ENCODE results near the gene MSANTD2. TPM values are rescaled to one million over a fixed set of nuclear protein-coding genes. Genes with fewer than 3 reads are reported as not detected.

MSANTD2 gene
- total RNA-seq, 1 donor from 2014 or later, result 18.7 TPM

- Histone ChIP-seq H3K4me2 (ENCODE audit: low read length) (peak overlapping the region; percentile 96), H4K20me1 (ENCODE audit: insufficient read depth, low read length) (peaks cover 44% of the 10 kb centered on the region), H3K4me3 (ENCODE audit: insufficient read depth, low read depth, low read length) (peak overlapping the region; percentile 86), H3K36me3 (ENCODE audit: insufficient read depth, low read length) (no peaks in the 10 kb centered on the region), H2AFZ (ENCODE audit: low read depth, low read length) (peak overlapping the region; percentile 85), H3K27ac (ENCODE audit: low read depth, low read length) (peak overlapping the region; percentile 92), H3K9ac (ENCODE audit: low read length) (peak overlapping the region; percentile 92), H3K27me3 (ENCODE audit: insufficient read depth, low read length) (no peaks in the 10 kb centered on the region), H3K4me1 (ENCODE audit: insufficient read depth, low read length) (peaks cover 14% of the 10 kb centered on the region), H3K9me3 (ENCODE audit: insufficient read depth, low read depth, low read length) (no peaks in the 10 kb centered on the region), H3K79me2 (ENCODE audit: insufficient read depth, low read length) (peaks cover 57% of the 10 kb centered on the region)
- peaks cover 4% of the 10 kb centered on the region for H3K36me3 Mint-ChIP-seq (ENCODE audit: low read depth, unreplicated experiment)
- FAIRE-seq, result no peak
- DNase-seq (ENCODE audit: low read depth), result peak; percentile 8
- no peaks in the 10 kb centered on the region for H3K9me3 Mint-ChIP-seq (ENCODE audit: unreplicated experiment)
- H3K27ac Mint-ChIP-seq (ENCODE audit: unreplicated experiment), result peak overlapping the region; percentile 83
- TF ChIP-seq CTCF (IDR thresholded peaks at IDR 0.05; ENCODE audit: insufficient read depth, low read depth, low read length) (no peak), EZH2 (IDR thresholded peaks at IDR 0.05; ENCODE audit: insufficient read depth, low read length) (no peak)
- H3K27me3 Mint-ChIP-seq (ENCODE audit: low read depth, unreplicated experiment), result no peaks in the 10 kb centered on the region
- peak overlapping the region; percentile 86 for H3K4me3 Mint-ChIP-seq (ENCODE audit: unreplicated experiment)
- H3K4me1 Mint-ChIP-seq (ENCODE audit: low read depth, unreplicated experiment), result peaks cover 18% of the 10 kb centered on the region
These were observed 619 bp downstream of the MSANTD2 start for GRCh38 chr11:124799348-124800225.

GRCh38 chr11:124798991-124799347 lies 1.2 kb downstream of the MSANTD2 start:
- H3K27ac Mint-ChIP-seq (ENCODE audit: unreplicated experiment), result peak overlapping the region; percentile 83

More at GRCh38 chr11:124798991-124799347, 1.2 kb downstream of the MSANTD2 start:
- no peak for TF ChIP-seq CTCF (IDR thresholded peaks at IDR 0.05; ENCODE audit: insufficient read depth, low read depth, low read length)
- TF ChIP-seq EZH2 (IDR thresholded peaks at IDR 0.05; ENCODE audit: insufficient read depth, low read length), result no peak
- H3K9ac ChIP-seq (ENCODE audit: low read length), result peak overlapping the region; percentile 92
- FAIRE-seq (peak; percentile 74), DNase-seq (ENCODE audit: low read depth) (peak; percentile 76)
- H3K36me3 ChIP-seq (ENCODE audit: insufficient read depth, low read length), result no peaks in the 10 kb centered on the region
- H3K4me2 ChIP-seq (ENCODE audit: low read length), result peak overlapping the region; percentile 96
- Mint-ChIP-seq H3K27me3 (ENCODE audit: low read depth, unreplicated experiment) (no peaks in the 10 kb centered on the region), H3K36me3 (ENCODE audit: low read depth, unreplicated experiment) (peaks cover 4% of the 10 kb centered on the region), H3K4me1 (ENCODE audit: low read depth, unreplicated experiment) (peaks cover 18% of the 10 kb centered on the region), H3K4me3 (ENCODE audit: unreplicated experiment) (peak overlapping the region; percentile 86), H3K9me3 (ENCODE audit: unreplicated experiment) (no peaks in the 10 kb centered on the region)
- H3K27me3 ChIP-seq (ENCODE audit: insufficient read depth, low read length), result no peaks in the 10 kb centered on the region
- H3K79me2 ChIP-seq (ENCODE audit: insufficient read depth, low read length), result peaks cover 63% of the 10 kb centered on the region
- peaks cover 14% of the 10 kb centered on the region for H3K4me1 ChIP-seq (ENCODE audit: insufficient read depth, low read length)
- peak overlapping the region; percentile 47 for H2AFZ ChIP-seq (ENCODE audit: low read depth, low read length)
- H3K9me3 ChIP-seq (ENCODE audit: insufficient read depth, low read depth, low read length), result no peaks in the 10 kb centered on the region
- peak overlapping the region; percentile 92 for H3K27ac ChIP-seq (ENCODE audit: low read depth, low read length)
- peak overlapping the region; percentile 86 for H3K4me3 ChIP-seq (ENCODE audit: insufficient read depth, low read depth, low read length)
- peaks cover 50% of the 10 kb centered on the region for H4K20me1 ChIP-seq (ENCODE audit: insufficient read depth, low read length)
